ENCODE measurements around the gene SF3B5.
"Not testable (repeated sequence)": the region's sequence is repeated elsewhere in the genome, so short reads cannot be mapped to it uniquely, and the experiment has no call there.

Gene SF3B5

GRCh38 chr6:144062786-144063185 is 32.6 kb downstream of the SF3B5 start:
- H3K9me3 Mint-ChIP-seq = no peaks in the 10 kb centered on the region
- no peak for ATAC-seq

GRCh38 chr6:144059139-144059538 is 36.2 kb downstream of the SF3B5 start:
- H3K36me3 Mint-ChIP-seq = peaks cover 4% of the 10 kb centered on the region
- no peak for ATAC-seq
- H3K4me1 Mint-ChIP-seq = peaks cover 44% of the 10 kb centered on the region
- H3K27ac Mint-ChIP-seq = no peak overlapping the region
- no peak for DNase-seq (ENCODE audit: low spot score in 2 of 2)
- H3K4me3 Mint-ChIP-seq = no peak overlapping the region
- no peaks in the 10 kb centered on the region for H3K9me3 Mint-ChIP-seq

More at GRCh38 chr6:144062786-144063185, 32.6 kb downstream of the SF3B5 start:
- Mint-ChIP-seq H3K36me3 (peaks cover 13% of the 10 kb centered on the region), H3K4me3 (peak overlapping the region; percentile 85), H3K4me1 (peaks cover 40% of the 10 kb centered on the region), H3K27ac (no peak overlapping the region)
- DNase-seq (ENCODE audit: low spot score in 2 of 2) = no peak

- Mint-ChIP-seq H3K4me1 (peaks cover 33% of the 10 kb centered on the region), H3K9me3 (no peaks in the 10 kb centered on the region), H3K4me3 (peak overlapping the region; percentile 68)
Measured at GRCh38 chr6:144055121-144055931, 40.0 kb downstream of the SF3B5 start.

GRCh38 chr6:144053601-144054000 is 41.8 kb downstream of the SF3B5 start:
- H3K4me3 Mint-ChIP-seq = no peak overlapping the region
- H3K9me3 Mint-ChIP-seq = no peaks in the 10 kb centered on the region
- DNase-seq (ENCODE audit: low spot score in 2 of 2) (no peak), ATAC-seq (no peak)
- peaks cover 32% of the 10 kb centered on the region for H3K4me1 Mint-ChIP-seq
- H3K36me3 Mint-ChIP-seq = no peaks in the 10 kb centered on the region
- H3K27ac Mint-ChIP-seq = no peak overlapping the region

More at GRCh38 chr6:144055121-144055931, 40.0 kb downstream of the SF3B5 start:
- H3K36me3 Mint-ChIP-seq = no peaks in the 10 kb centered on the region
- peak; percentile 97 for ATAC-seq
- peak overlapping the region; percentile 87 for H3K27ac Mint-ChIP-seq
- DNase-seq (ENCODE audit: low spot score in 2 of 2) = peak in 1 of 2 donors; percentile 11

- ATAC-seq (no peak), DNase-seq (ENCODE audit: low spot score in 2 of 2) (no peak)
- Mint-ChIP-seq H3K36me3 (no peaks in the 10 kb centered on the region), H3K4me1 (peaks cover 26% of the 10 kb centered on the region), H3K9me3 (no peaks in the 10 kb centered on the region), H3K27ac (no peak overlapping the region), H3K4me3 (no peak overlapping the region)
Measured at GRCh38 chr6:144052488-144052887, 42.9 kb downstream of the SF3B5 start.

GRCh38 chr6:144049386-144049785 is 46.0 kb downstream of the SF3B5 start:
- Mint-ChIP-seq H3K9me3 (no peaks in the 10 kb centered on the region), H3K27ac (no peak overlapping the region), H3K4me1 (peaks cover 4% of the 10 kb centered on the region), H3K4me3 (no peak overlapping the region), H3K36me3 (no peaks in the 10 kb centered on the region)
- no peak for ATAC-seq
- DNase-seq (ENCODE audit: low spot score in 2 of 2) = no peak

GRCh38 chr6:144047688-144048087 is 47.7 kb downstream of the SF3B5 start:
- Mint-ChIP-seq H3K4me1 (no peaks in the 10 kb centered on the region), H3K36me3 (no peaks in the 10 kb centered on the region), H3K9me3 (no peaks in the 10 kb centered on the region), H3K4me3 (no peak overlapping the region), H3K27ac (no peak overlapping the region)
- ATAC-seq (no peak), DNase-seq (ENCODE audit: low spot score in 2 of 2) (no peak)

GRCh38 chr6:144046672-144047071 is 48.7 kb downstream of the SF3B5 start:
- H3K36me3 Mint-ChIP-seq; H3K4me3 Mint-ChIP-seq; H3K9me3 Mint-ChIP-seq; H3K4me1 Mint-ChIP-seq; DNase-seq (ENCODE audit: low spot score in 2 of 2); ATAC-seq; H3K27ac Mint-ChIP-seq: not testable (repeated sequence)

GRCh38 chr6:144044989-144045388 is 50.4 kb downstream of the SF3B5 start:
- not testable (repeated sequence) for H3K27ac Mint-ChIP-seq

More at GRCh38 chr6:144044989-144045388, 50.4 kb downstream of the SF3B5 start:
- not testable (repeated sequence) for H3K36me3 Mint-ChIP-seq; H3K9me3 Mint-ChIP-seq; DNase-seq (ENCODE audit: low spot score in 2 of 2); ATAC-seq; H3K4me3 Mint-ChIP-seq; H3K4me1 Mint-ChIP-seq

All from stimulated activated effector memory CD8-positive, alpha-beta T cell treated with anti-CD3 and anti-CD28 coated beads, Interleukin-12 subunit alpha, Interleukin-12 subunit beta, amount 100 ng/mL, for 72 hours (primary cell).